H1 (cell line): ENCODE measurements around the gene CTSC. TPM values are rescaled to one million over a fixed set of nuclear protein-coding genes. Genes with fewer than 3 reads are reported as not detected.

ENCODE experiments used
- JUN ChIP-seq: IDR thresholded peaks from 2 replicates; pipeline ENCODE4 v1.6.1; 2011; ENCODE audit warnings: low read depth, mild to moderate bottlenecking, improper control_type of control experiment, low read length
- SP1 ChIP-seq: IDR thresholded peaks from 2 replicates; pipeline ENCODE4 v1.6.1; 2011; ENCODE audit warnings: low read depth, low read length
- SP2 ChIP-seq: IDR thresholded peaks from 2 replicates; pipeline ENCODE4 v1.6.1; 2012; ENCODE audit warnings: mild to moderate bottlenecking, low read length, inconsistent platforms
- SP4 ChIP-seq: IDR thresholded peaks from 2 replicates; pipeline ENCODE4 v1.6.1; 2012; ENCODE audit warnings: low read length, inconsistent platforms
- ZNF274 ChIP-seq: IDR thresholded peaks from 2 replicates; pipeline ENCODE4 v1.7.0; 2012; ENCODE audit warnings: low read length, borderline replicate concordance; ENCODE audit errors: extremely low read depth
- polyA plus RNA-seq, 7 experiments: library from polyadenylated mRNA; depleted of rRNA in 3 of 7; stranded (reverse) in 5 of 7; unstranded in 2 of 7; fragments of >200 nt in 5 of 7; fragments of 200-250 nt in 2 of 7; gene quantifications; 1 replicate in 5 of 7; 2 replicates in 1 of 7; 4 replicates in 1 of 7; pipeline versions ENCODE4 v1.2.1 to v1.2.3, GENCODE V29; 2011 to 2013; ENCODE audit warnings: missing spikeins in 2 of 7, mixed read lengths in 2 of 7
- total RNA-seq: library from RNA; stranded (reverse); fragmentation: NEBNext Ultra II Directional; extraction: Animal tissue kit (Norgen Biotek cat#: 25700); gene quantifications from 2 replicates; pipeline ENCODE4 v1.2.1, GENCODE V29; 2021

CTSC gene
- total and polyA plus RNA-seq, 2 of the 8 experiments (the other 6 are each of a cell fraction or from before 2014, with no cell fraction given), result 347 to 369 TPM

- no peak for TF ChIP-seq SP1
- TF ChIP-seq ZNF274, result no peak
- no peak for TF ChIP-seq SP4
- TF ChIP-seq JUN, result no peak
- TF ChIP-seq SP2, result no peak
These were observed 45.2 kb downstream of the CTSC start (continued) for GRCh38 chr11:88292171-88292843.
